Stimulated activated CD4-positive, alpha-beta T cell treated with anti-CD3 and anti-CD28 coated beads, Interleukin-15, amount 100 ng/mL, for 48 hours (primary cell): Measurements from ENCODE around the gene TRIM32.
"Not testable (repeated sequence)": the region's sequence is repeated elsewhere in the genome, so short reads cannot be mapped to it uniquely, and the experiment has no call there.

Experiments
- DNase-seq, 2 donors: peaks; one replicate each; pipeline ENCODE4 v3.0.0-alpha.2; 2020; ENCODE audit warnings: low read depth in 2 of 2

TRIM32 gene

DNA sequence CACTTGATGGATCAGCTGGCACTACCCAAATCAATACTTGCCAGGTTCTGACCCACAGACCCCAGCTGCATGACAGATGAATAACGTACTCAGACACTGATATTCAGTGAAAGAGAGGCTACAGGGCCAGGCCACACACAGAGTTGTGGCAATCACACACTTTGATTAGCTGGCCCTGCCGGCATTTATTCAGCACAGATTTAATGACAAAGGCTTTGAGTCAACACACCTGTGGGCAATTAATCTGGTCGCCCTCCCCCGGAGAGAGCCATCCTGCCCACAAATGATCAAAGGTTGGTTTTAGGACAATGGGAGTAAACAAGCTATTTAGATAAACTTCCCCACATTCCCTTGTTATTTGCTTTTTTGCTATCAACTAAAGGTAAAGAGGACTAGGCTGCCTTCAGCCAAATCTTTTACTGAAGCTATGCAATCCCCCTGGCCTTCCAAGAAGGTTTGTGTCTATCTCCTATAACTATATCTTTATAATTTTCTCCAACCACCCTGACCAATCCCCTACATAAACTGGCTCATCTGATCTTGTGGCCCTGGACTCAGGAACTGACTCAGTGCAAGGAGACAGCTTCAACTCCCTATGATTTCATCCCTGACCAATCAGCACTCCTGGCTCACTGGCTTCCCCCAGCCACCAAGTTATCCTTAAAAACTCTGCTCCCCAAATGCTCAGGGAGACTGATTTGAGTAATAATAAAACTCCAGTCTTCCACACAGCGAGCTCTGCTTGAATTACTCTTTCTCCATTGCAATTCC, 12.7 kb upstream of the TRIM32 start:
- DNase-seq = no peak

DNA sequence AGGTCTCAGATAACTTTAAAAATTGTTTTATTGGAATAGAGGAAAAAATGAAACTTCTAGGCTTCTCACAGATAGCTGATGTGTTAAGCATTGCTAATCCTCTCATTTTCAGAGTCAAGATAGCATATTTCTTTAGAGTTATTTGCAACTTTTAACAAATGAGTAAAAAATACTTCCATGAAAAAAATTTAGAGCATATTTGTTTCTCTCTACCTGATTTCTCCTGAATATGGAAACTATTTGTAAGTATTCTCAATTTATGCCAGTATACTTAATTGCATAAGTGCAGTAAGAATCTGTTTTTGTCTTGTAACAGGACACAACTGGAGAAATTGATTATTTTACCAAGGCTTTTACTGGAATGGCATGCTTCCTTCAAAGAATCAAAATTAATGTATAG, 3.6 kb upstream of the TRIM32 start:
- DNase-seq = no peak

DNA sequence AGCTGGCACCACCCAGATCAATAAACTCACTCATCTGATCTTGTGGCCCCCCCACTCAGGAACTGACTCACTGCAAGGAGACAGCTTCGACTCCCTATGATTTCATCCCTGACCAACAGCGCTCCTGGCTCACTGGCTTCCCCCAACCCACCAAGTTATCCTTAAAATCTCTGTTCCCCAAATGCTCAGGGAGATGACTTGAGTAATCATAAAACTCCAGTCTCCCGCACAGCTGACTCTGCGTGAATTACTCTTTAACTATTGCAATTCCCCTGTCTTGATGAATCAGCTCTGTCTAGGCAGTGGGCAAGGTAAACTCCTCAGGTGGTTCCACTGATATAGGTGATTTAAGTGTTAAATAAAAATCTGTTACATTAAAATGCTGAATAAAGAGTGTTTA, 1.9 kb upstream of the TRIM32 start:
- no peak for DNase-seq

DNA sequence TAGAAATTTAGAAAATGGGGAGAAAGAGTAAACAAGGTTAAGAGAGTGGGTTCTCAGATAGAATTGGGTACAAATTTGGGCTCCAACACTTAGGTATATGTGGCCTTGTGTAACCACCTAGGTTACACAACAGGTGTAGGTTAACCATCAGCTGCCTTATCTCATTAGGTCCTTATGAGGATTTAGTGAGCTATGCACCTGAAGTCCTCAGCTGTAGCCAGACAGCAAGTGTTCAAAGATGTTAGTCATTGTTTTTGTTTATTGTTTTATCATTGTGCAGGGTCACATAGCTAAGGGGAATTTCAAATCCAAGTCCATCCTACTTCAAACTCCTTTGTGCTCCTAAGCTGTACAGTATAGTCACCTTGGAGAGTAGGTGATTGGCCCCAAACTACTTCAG, 970 bp upstream of the TRIM32 start:
- no peak for DNase-seq

DNA sequence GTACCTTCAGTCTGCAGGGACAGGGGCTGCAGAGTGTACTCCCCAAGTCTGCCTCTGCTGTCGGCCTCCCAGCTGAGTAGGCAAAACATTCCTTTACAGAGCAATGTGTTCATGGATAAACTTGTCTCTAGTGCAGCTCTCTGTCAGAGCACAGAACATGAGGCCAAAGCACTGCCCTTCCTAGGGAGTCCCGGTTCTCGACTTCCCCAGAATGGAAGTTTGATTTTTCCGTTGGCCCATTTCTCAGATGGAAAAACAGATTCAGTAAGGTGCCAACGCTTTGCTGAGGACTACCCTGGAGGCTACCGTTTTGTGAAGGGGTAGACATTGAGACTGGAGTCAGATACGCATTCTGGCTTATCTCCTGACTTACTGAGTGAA, 422 bp upstream of the TRIM32 start:
- no peak for DNase-seq

DNA sequence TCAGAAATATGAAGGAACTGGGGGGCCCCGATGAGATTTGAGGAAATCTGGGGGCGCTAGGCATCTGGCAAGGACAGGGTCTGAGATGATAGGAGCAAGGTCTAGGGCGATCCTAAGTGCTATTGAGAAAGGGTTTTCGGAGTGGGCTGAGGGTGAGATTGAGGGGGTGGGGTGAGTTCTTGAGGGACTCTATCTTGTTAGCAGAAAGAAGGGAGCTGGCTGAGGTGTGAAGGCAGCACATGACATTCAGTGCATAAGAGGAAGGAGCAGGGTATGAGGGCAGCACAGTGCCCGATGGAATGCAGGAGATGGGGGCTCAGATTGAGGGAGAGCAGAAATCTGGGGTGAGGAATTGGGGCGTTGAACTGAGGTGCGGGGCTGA, 640 bp downstream of the TRIM32 start:
- no peak for DNase-seq

DNA sequence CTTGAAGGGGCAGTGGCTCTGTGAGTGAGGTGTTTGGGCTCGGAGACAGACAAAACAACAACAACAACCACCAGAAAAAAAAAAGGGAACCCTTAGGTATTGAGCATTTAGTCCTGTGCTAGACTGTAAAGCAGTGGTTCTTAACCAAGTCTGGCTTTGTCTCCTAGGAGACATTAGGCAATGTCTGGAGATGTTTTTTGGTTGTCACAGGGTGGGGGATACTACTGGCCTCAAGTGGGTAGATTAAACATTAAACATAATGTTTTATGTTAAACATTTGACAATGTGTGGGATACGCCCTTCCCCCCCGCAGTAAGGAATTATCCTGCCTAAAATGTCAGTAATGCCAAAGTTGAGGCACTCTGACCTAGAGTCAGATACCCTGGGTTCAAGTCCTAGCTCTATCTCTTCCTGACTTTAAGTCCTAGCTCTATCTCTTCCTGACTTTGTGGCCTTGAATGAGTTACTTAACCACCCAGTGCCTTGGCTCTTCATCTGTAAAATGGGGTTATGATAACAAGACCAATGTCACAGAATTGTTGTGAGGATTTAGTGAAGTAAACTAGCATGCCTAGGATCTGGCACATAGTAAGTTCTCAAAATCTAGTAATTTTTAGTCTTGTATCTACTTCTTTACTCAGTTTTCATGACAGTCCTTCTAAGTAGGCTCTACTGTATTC, 1.8 kb downstream of the TRIM32 start:
- DNase-seq = no peak

DNA sequence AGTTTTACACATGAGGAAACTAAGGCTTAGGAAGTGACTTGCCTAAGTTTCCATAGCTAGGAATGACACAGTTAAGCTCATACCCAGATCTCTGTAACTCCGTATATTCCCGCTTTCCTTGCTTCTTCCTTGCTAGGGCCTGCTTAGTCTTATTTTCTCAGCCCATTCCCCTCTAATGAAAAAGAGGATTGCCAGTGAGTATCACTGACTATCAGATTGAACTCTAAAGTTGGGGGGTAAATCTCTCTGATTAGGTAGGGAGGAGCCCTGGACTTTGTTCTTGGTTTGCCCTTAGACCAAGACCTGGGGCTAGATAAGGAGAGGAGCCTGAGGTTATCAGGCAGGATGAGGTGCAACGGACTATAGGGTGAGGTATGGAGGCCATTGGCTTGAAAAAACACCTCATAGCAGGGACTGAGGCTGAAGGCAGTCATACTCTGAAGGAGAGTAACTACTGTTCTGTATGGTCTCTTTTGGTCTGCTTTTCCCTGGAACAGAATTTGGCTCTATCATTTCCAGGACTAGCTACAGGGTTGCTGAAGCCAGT, 2.5 kb downstream of the TRIM32 start:
- DNase-seq = no peak

DNA sequence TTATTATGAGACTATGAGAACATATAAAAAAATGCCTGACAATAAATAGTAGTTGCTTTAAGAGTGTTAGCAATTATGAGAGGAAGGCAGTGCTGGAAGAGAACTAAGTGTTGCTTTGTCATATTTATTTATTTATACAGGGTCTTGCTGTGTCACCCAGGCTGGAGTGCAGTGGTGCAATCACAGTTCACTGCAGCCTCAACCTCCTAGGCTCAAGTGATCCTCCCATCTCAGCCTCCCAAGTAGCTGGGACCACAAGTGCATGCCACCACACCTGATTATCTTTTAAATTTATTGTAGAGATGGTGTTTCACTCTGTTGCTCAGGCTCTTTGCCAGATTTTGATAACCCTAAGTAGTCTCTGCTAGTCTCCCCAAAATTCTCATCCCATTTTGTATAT, 3.7 kb downstream of the TRIM32 start:
- not testable (repeated sequence) for DNase-seq

DNA sequence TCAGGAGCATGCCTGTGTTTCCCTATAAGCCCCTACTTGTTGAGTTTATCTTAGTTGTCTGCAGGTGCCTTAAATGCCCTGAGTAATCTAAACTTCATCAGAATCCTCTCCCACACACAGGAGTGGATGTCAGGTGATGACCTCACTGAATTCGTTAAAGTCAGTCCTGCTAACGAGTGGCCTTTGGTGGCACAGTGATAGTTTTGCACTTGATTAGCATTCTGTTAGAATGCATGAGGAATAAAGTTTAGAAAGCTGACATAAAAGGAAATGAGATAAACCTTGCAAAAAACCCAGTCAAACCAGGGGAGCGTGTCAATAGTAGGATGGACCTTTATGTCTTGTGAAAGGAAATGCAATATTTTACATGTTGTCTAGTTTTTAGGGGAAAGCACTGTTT, 4.5 kb downstream of the TRIM32 start:
- no peak for DNase-seq

DNA sequence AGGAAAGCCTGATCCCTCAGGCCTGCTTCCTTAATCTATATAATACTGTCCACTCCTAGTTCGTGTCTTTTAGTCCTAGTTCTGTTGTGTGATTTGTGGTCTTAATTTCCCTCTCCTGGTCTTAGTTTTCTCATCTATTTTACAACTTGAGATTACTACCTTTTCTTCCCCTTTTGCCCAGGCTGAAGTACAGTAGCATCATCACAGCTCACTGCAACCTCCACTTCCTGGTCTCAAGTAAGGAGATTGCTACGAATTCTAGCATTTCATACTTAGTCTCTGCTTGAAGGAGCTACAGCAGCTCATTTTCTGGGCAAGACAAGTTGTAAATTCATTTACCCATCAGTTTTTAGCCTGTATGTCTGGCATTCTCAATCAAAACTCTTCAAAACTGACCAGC, 5.5 kb downstream of the TRIM32 start:
- no peak for DNase-seq

DNA sequence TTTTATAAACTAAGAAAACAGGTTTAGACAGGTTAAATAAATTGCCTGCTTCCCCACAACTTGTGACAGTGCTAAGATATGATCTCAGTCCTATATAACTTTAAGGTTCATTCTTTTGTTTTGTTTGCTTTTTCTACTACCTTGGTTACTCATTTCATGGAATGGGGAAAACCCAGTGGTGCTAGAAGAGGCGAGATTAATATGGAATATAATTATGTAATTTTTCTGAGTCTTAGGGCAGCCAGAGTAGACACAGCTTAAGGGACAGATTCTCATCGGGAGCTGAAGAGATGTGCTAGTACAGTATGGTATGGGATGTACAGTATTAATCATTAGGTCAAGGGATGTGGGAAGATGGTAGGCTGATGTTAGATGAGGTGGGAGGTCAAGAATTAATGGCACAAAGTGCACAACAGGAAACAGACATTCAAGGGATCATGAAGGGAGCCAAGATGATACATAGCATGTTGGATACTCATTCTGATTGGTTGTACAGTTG, 6.2 kb downstream of the TRIM32 start:
- DNase-seq = no peak

DNA sequence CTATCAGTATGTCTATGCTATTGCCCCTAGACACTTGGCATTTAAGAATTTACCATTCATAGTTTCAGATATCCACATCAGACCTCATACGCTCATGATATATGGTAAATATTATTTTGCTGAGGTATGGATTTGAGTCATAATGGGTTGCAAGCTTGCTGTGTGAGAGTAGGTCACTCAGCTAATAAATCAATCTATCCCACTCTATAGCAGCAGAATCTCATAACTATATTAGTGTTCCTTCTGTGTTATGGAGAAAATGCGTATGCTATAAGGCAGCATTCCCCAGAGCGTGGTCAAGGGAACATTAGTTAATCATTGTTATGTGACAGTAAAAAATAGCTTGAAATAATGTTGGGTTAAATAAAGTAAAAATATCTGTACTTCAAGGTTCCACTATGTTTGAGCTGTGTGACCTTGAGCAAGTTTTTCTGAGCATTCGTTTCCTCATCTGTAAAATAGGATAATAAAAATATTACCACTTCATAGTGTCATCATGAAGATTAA, 7.7 kb downstream of the TRIM32 start:
- no peak for DNase-seq

DNA sequence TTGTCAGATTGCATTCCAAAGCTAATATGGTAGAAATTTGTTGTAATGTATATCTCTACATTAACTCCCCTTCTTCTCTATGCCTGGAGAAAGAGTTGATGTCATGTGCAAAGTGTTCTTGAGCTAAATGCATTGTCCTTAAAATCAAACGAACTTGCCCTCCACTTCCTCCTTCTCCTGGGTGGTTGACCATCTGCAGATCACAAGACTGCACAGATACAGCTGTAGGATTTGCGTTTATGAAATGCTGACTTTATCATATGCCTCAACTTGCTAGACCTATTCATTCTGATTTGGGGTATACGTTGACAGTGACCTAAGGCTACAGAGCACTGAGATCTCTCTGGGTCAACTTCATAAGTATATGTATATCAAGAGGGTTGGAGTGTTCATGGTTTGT, 8.3 kb downstream of the TRIM32 start:
- no peak for DNase-seq

DNA sequence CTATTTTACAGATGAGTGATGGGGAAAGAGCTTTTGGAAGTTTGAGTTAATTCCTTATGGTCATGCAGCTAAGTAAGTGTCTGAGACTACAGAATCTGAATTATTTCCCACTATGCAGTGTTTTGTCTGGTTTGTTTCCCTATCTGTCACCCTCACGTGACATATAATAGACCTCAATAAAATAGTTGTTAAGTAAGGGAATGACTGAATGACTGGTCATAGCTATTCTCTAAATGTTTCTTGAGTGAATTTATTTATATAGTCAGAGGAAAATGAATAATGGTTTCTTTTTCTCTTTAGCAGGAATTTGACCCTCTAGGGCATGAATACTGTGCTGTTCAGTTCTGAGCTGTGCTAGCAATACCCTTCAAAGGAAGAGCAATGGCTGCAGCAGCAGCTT, 10.3 kb downstream of the TRIM32 start:
- DNase-seq = no peak

DNA sequence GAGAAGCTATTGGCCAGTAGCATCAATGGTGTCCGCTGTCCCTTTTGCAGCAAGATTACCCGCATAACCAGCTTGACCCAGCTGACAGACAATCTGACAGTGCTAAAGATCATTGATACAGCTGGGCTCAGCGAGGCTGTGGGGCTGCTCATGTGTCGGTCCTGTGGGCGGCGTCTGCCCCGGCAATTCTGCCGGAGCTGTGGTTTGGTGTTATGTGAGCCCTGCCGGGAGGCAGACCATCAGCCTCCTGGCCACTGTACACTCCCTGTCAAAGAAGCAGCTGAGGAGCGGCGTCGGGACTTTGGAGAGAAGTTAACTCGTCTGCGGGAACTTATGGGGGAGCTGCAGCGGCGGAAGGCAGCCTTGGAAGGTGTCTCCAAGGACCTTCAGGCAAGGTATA, 10.8 kb downstream of the TRIM32 start:
- DNase-seq = no peak

DNA sequence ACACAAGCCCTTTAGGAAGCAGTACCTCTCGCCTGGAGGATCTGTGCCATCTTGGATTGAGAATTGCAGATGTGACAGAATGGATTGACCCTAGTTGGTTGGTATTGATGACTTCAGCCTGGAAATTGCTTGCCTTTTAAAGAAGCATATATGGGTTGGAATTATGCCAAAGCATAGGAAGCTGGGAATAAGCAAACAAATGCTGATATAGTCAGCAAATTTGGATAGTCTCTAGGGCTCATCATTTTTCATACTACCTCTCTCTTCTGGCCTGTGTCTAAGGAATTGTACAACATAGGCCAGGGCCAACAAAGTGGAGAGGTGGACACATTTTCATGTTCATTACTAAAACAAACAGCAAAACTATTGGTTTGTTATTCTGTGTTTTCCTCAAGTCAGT, 13.2 kb downstream of the TRIM32 start:
- no peak for DNase-seq

DNA sequence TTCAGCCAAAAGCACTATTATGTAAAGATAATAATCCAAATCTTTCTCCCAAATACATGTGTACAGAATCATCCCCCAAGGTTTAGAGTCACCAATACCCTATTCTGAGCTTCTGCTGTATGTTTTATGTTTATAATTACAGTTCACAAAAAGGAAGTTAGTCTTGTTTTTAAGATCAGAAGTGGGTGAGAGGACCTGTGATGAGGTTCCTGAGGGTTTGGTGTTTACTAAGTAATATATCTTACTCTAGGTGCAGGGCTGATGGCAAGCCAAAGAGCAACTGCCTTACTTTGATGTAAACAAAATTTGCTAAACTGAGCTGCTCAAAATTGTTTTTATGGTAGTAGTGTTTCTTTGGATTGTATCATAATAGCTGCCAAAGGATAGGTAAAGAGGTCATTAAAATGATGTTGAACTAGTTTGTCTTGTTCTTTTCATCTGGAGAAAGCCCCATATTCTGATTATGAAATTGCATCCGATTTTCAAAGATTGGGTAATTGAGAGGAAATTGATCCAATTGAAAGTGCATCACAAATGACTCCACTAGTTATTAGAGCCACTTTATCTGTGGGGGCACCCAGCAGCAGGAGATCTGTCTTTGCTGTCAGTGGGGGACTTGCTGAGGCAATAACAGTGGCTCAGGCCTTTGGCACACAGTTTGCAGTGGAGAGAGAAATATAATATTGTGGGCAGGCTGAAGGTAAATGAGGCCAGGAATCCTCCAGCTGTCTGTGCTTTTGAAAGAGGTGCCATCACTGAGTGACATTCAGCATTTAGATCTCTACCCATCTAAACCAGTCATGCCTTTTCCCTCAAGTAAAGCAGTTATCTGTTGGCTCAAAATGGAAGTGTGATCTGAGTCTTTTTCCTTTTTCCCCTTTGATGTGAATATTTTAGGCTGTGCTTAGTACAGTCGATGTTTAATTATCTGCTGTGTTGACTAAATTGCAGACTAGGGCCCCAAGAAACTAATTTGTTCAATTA, 14.1 kb downstream of the TRIM32 start:
- no peak for DNase-seq

DNA sequence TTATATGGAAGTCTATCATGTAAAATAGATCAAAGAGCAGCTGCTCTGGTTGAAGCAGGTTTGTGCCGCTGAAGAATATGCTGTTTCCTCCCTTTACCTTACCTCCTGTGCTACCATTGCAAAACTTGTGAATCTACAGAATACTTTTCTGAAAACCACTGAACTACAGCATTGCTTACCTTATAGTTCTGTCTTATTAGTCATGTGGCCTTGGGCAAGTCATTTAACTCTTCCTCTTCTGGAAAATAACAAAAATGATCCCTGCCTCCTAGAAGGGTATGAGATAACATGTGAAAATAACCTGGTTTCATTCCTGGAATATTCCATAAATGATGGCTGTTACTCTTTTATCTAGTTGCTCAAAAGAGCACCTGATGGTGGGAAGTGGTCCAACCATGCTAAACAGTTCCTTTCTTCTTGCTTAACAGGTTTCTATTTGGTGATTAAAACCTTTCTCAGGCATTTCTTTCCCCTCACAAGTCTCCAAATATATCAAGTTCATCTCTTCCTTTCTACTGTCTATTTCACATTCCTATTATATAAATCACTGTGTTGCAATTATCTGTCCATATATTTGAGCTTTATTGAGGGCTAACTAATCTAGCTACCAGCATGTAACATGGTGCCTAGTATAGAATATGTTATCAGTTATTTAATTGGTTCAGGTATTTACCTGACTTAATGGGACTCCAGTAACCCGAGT, 15.0 kb downstream of the TRIM32 start:
- no peak for DNase-seq

DNA sequence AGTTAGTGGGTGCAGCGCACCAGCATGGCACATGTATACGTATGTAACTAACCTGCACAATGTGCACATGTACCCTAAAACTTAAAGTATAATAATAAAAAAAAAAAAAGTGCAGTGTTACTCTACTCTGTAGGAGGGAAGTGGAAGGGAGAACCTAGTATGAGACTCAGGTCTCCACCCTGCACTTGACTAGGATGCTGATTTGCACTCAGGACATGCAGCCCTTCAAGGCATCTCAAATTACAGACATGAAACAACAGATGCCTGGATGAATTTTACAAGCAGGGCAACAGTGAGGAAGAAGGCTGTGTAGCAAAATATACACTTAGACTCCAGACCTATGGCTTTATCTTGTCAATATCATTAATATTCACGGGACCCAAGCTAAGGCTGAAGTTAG, 16.5 kb downstream of the TRIM32 start:
- DNase-seq = no peak

DNA sequence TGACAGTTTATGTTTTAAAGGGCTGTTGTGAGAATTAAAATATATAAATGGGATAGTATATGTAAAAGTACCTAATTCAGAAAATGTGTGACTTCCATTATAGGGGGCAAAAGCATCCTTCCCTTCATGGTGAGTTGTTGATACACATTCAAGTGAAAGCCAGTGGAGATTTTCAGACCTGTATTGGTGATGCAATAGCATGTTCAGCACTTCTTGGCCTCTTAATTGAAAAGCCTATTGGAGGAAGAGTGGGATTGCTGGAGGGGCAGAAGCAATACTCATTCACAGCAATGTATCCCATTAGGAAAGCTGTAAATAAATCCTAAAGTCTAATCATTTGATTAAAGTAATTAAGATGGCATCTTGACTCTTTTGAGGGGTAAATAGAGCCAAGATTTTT, 17.4 kb downstream of the TRIM32 start:
- DNase-seq = no peak
